IPS-18a (cell line): ENCODE data around the gene PISD.
"Not testable (repeated sequence)": the region's sequence is repeated elsewhere in the genome, so short reads cannot be mapped to it uniquely, and the experiment has no call there.

Experiments used
- H3K27ac ChIP-seq: one replicate; pipeline ENCODE4 v1.5.1; 2013; ENCODE audit warnings: low read length
- H3K27me3 ChIP-seq: one replicate; pipeline ENCODE4 v1.6.1; 2013; ENCODE audit warnings: mild to moderate bottlenecking, low read length; ENCODE audit not compliant: control insufficient read depth, insufficient read depth
- H3K36me3 ChIP-seq: one replicate; pipeline ENCODE4 v1.6.1; 2013; ENCODE audit warnings: low read depth, low read length; ENCODE audit not compliant: control insufficient read depth
- H3K4me1 ChIP-seq: one replicate; pipeline ENCODE4 v1.6.1; 2013; ENCODE audit warnings: low read depth, low read length; ENCODE audit not compliant: control insufficient read depth
- H3K4me3 ChIP-seq: one replicate; pipeline ENCODE4 v1.5.1; 2013; ENCODE audit warnings: low read length
- H3K9ac ChIP-seq: one replicate; pipeline ENCODE4 v1.6.1; 2013; ENCODE audit warnings: mild to moderate bottlenecking, low read length, moderate library complexity
- H3K9me3 ChIP-seq: one replicate; pipeline ENCODE4 v1.6.1; 2013; ENCODE audit warnings: low read depth, low read length; ENCODE audit not compliant: control insufficient read depth

PISD gene

DNA sequence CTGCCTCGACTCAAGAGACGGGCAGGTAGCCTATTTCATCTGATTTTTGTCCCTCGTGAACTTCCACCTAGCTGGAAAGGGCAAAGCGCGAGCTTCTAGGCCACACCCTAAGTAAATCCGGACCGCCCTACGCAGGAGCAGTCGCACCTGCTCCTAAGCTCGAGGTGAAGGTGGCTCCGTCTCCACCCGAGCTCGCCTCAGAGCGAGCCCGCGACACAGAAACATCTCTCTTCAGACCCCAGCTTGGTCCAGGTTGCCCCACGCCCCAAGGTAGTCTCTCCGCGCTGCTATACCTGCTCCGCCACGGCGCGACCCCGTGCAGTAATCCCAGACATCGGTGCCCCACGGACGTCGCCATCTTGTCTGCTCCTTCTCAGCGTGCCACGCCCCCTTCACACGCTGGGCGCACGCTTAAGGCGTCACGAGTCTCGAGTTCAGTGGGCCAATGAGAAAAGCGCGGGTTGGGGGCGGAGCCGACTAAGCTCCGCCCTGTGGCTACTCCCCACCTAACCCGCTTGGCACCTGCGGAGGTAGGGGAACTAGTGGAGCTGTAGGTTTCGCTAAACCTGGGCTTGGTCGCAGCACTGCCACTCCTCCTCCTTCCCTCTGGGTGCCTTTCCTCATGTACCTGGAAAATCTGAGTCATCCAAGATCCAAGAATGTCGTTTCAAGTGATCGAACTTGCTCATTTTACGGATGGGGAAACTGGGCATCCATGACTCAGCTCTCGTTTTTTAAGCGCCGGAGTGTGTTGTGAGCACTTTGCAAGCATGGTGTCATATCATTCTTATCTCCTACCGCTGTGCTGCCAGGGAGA lies at the start of gene PISD:
Gene PISD, minus strand, starts transcription at position 365 of the 817 bp plus-strand sequence. Its CDS starts 7 bp downstream, at position 358.
- Histone ChIP-seq H3K27me3 (no peaks in the 10 kb centered on the region), H3K9ac (peak within 1 kb of the TSS; percentile 68), H3K27ac (no peak within 1 kb of the TSS), H3K4me1 (no peaks in the 10 kb centered on the region), H3K9me3 (no peaks in the 10 kb centered on the region), H3K4me3 (peak within 1 kb of the TSS; percentile 88), H3K36me3 (no peaks in the 10 kb centered on the region)

- H3K9me3 ChIP-seq, H3K4me1 ChIP-seq, H3K4me3 ChIP-seq, H3K9ac ChIP-seq, H3K27ac ChIP-seq, H3K27me3 ChIP-seq: not testable (repeated sequence)
- H3K36me3 ChIP-seq = peaks cover 56% of the 10 kb centered on the region
Observed at GRCh38 chr22:31711226-31711625, 49.2 kb upstream of the PISD start.

GRCh38 chr22:31707519-31707918 lies 45.5 kb upstream of the PISD start:
- Histone ChIP-seq H3K36me3 (peaks cover 30% of the 10 kb centered on the region), H3K9me3 (no peaks in the 10 kb centered on the region), H3K4me3 (no peak overlapping the region), H3K9ac (no peak overlapping the region), H3K27me3 (no peaks in the 10 kb centered on the region), H3K27ac (no peak overlapping the region), H3K4me1 (no peaks in the 10 kb centered on the region)

DNA sequence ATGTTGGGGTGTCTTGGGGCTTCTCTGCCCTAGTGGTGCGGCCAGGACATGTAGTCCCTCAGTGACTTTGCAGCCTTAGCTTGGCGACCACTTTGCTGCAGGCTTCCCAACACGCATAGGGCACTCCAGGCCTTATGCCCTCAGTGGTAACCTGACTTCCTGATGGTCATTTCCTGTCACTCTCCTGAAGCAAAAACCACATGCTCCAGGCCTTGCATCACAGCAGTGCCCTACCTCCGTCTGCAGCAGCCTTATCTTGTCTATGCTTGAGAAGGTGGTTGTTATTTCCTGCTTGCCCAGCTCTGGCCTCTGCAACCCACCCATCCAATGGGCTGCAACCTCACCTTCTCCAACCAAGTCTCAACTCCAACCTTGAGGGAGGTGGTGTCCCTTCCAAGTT lies 33.4 kb upstream of the PISD start:
- Histone ChIP-seq H3K4me1 (no peaks in the 10 kb centered on the region), H3K9ac (no peak overlapping the region), H3K9me3 (no peaks in the 10 kb centered on the region), H3K36me3 (peaks cover 55% of the 10 kb centered on the region), H3K27ac (no peak overlapping the region), H3K27me3 (no peaks in the 10 kb centered on the region), H3K4me3 (no peak overlapping the region)

- H3K4me1 ChIP-seq, H3K27me3 ChIP-seq, H3K9ac ChIP-seq, H3K27ac ChIP-seq, H3K4me3 ChIP-seq, H3K9me3 ChIP-seq: not testable (repeated sequence)
- H3K36me3 ChIP-seq = peaks cover 42% of the 10 kb centered on the region
Observed at GRCh38 chr22:31694046-31694445, 32.0 kb upstream of the PISD start.

GRCh38 chr22:31692186-31692886 lies 30.3 kb upstream of the PISD start:
- Histone ChIP-seq H3K4me3 (no peak overlapping the region), H3K4me1 (no peaks in the 10 kb centered on the region), H3K9ac (no peak overlapping the region), H3K27ac (no peak overlapping the region), H3K9me3 (no peaks in the 10 kb centered on the region), H3K27me3 (no peaks in the 10 kb centered on the region), H3K36me3 (peaks cover 42% of the 10 kb centered on the region)

GRCh38 chr22:31691408-31691807 lies 29.4 kb upstream of the PISD start:
- H3K36me3 ChIP-seq = peaks cover 45% of the 10 kb centered on the region
- no peaks in the 10 kb centered on the region for H3K27me3 ChIP-seq
- no peaks in the 10 kb centered on the region for H3K4me1 ChIP-seq
- no peak overlapping the region for H3K27ac ChIP-seq
- no peaks in the 10 kb centered on the region for H3K9me3 ChIP-seq
- no peak overlapping the region for H3K4me3 ChIP-seq
- no peak overlapping the region for H3K9ac ChIP-seq

DNA sequence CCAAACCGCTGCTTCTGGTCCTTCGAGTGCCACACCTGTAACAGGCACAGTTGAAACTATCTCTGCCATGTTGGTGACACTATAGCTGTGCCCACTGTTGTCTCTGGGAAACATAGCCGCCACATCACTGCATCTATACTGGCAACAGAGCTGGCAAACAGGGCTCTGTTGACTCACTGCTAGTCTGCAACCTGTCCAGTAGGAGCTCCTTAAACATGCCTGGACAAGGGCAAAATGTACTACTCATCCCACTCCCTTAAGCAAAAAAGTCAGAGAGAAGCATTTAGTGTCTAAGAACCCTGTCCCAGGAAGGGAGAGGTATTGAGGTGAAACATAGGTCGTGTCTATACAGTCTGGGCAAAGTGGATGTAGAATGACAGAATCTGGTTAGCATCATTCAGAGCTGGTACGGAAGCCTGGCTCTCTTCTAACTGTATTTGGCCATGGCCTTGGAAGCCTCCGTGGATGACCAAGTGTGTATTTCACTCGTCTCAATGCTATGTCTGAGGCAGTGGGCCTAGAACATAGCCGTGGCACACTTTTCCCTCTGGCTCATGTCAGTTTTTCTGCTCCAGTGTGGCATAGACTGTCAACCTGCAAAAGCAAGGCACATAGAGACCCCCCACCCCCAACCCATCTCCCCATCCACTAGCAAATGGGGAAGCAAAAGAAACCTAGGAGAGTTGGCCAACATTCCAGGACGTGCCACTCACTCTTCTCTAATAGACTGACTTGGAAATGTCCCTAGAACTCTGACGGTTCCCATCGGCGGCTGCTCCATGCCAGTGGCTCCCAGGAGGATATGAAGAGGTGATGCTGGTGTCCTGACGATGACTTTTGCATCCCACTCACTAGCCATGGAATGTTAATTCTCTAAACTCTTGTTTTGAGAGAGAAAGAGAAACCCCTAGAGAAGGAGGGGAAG lies 21.4 kb upstream of the PISD start:
- Histone ChIP-seq H3K27me3 (no peaks in the 10 kb centered on the region), H3K4me1 (no peaks in the 10 kb centered on the region), H3K36me3 (peaks cover 41% of the 10 kb centered on the region), H3K4me3 (no peak overlapping the region), H3K9ac (no peak overlapping the region), H3K9me3 (no peaks in the 10 kb centered on the region), H3K27ac (no peak overlapping the region)

- H3K9ac ChIP-seq = no peak overlapping the region
- no peaks in the 10 kb centered on the region for H3K4me1 ChIP-seq
- peaks cover 36% of the 10 kb centered on the region for H3K36me3 ChIP-seq
- H3K27me3 ChIP-seq = no peaks in the 10 kb centered on the region
- H3K9me3 ChIP-seq = no peaks in the 10 kb centered on the region
- no peak overlapping the region for H3K27ac ChIP-seq
- H3K4me3 ChIP-seq = no peak overlapping the region
Observed at GRCh38 chr22:31682751-31683150, 20.7 kb upstream of the PISD start.

- Histone ChIP-seq H3K27me3 (no peaks in the 10 kb centered on the region), H3K9ac (no peak overlapping the region), H3K27ac (no peak overlapping the region), H3K36me3 (peaks cover 30% of the 10 kb centered on the region), H3K4me1 (no peaks in the 10 kb centered on the region), H3K4me3 (no peak overlapping the region), H3K9me3 (no peaks in the 10 kb centered on the region)
Observed at GRCh38 chr22:31681349-31682345, 19.6 kb upstream of the PISD start.
